HPDE6-E6E7 (cell line): ENCODE measurements around the gene FAM200A.
A peak's percentile ranks its signal among the peaks of the same experiment; 100 is the strongest.
"Not testable (repeated sequence)": the region's sequence is repeated elsewhere in the genome, so short reads cannot be mapped to it uniquely, and the experiment has no call there.

Experiments used
- DNase-seq: peaks from one replicate; pipeline ENCODE4 v3.0.0; 2011; ENCODE audit warnings: missing footprints; ENCODE audit errors: extremely low spot score

The FAM200A gene

DNA sequence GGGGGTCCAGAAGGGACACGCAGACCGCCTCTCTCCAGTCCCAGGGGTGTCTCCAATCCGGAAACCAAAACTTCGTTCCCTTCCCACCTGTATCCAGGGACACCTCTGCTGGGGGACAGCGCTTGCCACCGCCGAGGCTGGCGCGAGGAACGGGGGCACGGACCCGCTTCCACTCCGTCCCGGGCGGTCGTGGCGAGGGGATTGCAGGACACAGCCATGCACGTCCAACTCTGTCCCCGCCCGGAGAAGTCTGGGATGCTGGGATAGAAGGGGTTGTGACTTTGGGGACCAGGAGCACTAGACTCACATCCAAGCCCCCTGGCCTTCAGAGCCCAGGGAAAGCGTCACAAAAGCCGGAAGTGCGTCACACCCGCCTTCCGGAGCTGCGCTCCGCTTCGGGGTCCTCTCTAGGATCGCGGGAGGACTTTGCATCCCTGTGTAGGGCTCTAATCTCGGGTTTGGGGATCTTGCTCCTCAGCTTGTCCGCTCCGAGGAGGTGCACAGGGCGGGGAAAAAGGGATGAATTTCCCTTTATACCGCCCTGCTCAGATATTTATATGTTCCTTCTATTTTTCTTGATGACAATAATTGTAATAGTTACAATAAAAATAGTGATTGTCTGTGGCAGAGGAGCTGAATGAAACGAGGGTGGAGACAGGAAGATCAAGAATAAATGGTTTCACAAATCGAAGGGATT lies at the start of gene FAM200A:
Gene FAM200A, minus strand, starts transcription at position 348 of the 697 bp plus-strand sequence. CDS start 3,707 bp downstream, outside the sequence.
- DNase-seq = peak; percentile 98

DNA sequence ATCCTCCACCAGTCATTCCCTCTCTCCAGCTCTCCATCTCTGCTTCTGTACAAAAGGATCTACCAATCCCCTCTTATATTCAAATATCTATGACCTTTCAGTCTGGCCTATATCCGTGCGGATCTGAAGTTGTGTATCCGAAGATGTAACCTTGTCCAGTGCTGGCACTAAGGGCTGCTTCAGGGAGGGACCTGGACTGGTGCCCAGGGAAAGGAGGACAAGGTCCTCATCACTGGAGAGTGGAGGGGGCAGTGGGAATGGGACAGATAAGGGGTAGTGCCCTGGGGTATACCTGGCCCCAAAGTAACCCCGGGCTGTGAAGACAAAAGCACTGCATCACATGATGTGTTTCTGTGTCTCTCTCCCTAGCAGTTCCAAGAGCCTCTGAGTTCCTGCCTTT lies 47.9 kb upstream of the FAM200A start:
- DNase-seq = no peak

DNA sequence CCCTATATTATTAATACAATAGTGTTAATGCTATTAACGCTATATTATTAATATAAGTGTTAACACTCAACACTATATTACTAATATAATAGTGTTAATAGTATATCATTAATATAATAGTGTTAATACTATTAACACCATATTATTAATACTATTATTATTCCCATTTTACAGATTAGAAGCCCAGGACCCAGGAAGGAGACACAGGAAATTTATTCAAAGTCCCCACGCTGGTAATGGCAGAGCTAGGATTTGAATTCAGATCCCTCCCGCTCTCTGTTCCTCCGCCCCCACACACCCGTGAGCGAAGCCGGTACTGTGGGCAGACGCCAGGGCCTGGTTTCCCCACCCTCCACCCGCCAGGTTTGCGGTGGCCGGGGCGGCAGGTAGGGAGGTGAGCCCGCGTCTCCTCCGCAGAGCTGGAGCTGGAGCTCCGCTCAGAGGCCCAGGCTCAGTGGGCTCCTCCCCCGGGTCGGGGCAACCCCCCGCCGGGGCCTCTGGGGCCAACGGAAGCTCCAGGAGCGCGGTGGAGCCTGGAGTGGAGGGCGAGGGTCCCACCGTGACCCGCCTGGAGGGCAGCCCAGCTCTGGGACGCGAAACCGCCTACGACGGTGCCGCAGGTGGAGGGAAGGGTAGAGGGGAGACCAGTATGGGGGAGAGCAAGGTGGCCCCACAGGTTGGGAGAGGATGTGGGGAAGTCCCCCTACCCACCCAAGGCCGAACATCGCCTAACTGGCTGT lies 46.0 kb upstream of the FAM200A start, which contains the start of gene TMEM225B:
Gene TMEM225B, plus strand, starts transcription at position 506 of the 740 bp plus-strand sequence. CDS start 6,122 bp downstream, outside the sequence.
- no peak for DNase-seq

DNA sequence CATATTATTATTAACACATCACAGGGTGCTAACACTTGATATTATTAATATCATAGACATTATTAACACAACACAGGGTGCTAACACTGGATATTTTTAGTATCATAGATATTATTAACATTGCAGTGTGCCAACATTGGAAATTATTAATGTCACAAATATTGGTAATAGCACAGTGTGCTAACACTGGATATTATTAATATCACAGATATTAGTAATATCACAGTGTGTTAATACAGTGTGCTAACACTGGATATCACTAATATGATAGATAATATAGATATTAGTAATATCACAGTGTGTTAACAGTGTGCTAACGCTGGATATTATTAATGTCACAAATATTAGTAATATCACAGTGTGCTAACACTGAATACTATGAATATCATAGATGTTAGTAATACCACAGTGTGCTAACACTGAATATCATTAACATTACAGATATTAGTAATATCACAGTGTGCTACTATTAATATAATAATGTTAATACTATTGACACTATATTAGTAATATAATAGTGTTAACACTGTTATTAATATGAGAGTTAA lies 44.6 kb upstream of the FAM200A start:
- DNase-seq = no peak

DNA sequence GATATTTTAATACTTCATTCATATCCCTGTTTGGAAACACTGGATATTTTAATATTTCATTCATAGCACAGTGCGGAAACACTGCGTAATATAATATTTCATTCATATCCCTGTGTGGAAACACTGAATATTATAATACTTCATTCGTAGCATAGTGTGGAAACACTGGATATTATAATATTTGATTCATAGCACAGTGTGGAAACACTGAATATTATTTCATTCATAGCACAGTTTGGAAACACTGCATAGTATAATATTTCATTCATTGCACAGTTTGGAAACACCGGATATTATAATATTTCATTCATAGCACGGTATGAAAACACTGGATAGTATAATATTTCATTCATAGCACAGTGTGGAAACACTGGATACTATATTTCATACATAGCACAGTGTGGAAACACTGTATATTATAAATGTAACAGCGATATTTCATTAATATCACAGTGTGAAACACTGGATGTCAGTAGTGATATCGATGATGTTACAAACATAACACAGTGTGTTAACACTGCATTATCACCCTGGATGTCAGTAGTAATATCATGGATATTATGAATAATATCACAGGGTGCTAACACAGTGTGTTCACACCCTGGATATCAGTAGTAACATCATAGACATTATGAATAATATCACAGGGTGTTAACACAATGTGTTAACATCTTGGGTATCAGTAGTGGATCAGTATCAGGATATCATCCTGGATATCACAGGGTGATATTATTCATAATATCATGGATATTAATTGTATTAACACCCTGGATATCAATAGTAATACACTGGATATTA lies 43.2 kb upstream of the FAM200A start:
- DNase-seq = no peak

GRCh38 chr7:99588868-99589267 lies 37.0 kb upstream of the FAM200A start:
- DNase-seq = no peak

DNA sequence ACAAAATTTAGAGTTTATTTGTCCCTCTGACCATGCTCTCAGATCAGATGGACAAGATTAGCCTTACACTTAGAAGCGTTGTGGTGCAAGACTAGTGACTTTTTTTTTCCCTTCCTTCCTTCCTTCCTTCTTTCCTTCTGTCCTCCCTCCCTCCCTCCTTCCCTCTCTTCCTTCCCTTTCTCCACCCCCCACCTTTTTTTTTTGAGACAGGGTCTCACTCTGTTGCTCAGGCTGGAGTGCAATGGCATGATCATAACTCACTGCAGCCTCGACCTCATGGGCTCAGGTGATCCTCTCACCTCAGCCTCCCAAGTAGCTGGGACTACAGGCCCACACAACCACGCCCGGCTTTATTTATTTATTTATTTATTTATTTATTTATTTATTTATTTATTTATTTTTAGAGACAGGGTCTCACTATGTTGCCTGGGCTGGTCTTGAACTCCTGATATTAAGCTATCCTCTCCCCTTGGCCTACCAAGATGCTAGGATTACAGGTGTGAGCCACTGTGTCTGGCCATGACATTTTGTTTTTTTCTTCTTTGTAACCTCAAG lies 28.9 kb upstream of the FAM200A start:
- not testable (repeated sequence) for DNase-seq

DNA sequence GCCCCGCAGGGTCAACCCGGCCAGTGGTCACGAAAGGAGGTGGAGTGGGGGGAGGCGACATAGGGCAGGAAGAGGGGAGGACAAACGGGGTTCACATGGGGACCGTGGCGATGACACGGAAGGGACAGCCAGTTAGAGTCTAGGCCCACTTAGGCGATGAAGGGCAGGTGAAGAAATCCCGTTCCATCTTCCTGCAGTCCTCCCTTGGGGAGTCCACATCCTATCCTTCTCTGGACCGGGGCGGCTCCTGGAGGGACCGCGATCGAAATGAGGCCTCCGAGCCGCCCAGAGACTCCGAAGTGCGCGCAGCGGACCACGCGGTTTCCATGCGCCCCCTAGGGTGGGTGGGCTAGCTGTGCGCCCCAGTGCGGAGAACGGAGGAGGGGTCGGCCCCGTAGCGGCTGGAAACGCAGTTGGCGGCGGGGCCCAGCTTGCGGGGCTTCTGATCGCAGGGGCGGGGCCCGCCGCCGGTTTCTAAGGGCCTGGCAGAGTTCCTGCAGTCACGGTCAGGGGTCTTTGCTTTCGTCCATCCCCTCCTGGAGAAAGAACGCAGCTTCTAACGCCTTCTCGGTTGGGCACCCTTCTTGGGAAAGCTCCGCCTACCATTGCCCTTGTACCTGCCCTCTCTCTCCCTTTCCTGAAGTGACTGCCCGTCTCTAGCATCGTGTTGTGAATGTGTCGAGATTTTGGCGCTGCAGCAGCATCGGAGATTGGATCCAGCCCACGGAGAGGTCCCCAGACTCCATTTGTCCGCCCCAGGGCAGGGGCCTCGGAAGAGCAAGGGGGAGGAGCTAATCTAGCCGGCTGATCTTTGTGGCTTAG lies 28.3 kb upstream of the FAM200A start:
- DNase-seq = no peak

DNA sequence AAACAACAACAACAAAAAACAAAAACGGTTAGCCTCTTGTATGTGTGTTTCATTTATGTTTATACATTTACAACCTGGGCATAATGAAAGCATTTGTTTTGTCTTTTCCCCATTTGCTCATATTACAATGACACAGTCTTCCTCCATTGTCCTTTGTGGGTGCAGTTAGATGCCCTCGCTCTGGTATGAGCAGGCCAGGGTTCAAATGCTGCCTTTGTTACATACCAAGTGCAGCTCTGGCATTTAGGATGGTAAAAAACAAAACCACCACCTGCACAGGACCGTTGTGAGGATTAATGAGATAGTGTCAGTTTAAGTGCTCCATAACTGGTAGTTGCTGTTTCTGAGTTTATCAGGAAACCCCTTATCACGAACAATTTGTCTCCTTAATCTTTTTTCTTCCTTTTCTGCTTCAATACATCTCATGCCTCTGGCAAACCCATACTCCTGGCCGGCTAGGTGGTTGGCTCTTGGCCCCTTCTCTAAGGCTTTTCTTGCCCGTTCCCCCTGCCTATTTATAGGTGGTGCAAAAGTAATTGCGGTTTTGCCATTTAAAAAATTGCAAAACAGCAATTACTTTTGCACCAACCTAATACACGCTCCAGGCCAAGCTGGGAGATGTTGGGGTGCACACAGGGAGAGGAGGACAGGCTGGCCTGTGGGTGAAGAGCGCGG lies 27.5 kb upstream of the FAM200A start:
- DNase-seq = no peak

DNA sequence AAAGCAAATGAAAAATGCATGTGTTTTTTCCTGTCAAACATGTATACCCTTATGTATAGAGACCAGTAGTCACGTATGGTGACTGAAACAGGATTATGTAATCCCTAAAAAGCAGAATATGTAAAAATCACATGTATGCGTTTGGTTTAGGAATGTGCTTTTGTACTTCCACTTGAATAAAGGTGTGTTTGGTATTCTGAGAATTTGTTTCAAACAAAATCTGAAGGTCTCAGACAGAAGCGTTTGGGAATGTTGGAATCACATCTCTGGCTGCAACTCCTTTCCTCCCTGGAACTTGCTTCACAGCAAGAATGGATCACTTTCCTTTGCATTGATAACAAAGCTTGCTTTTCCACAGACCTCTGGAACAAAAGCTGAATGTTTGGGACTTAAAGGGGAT lies 24.3 kb upstream of the FAM200A start:
- DNase-seq = no peak

DNA sequence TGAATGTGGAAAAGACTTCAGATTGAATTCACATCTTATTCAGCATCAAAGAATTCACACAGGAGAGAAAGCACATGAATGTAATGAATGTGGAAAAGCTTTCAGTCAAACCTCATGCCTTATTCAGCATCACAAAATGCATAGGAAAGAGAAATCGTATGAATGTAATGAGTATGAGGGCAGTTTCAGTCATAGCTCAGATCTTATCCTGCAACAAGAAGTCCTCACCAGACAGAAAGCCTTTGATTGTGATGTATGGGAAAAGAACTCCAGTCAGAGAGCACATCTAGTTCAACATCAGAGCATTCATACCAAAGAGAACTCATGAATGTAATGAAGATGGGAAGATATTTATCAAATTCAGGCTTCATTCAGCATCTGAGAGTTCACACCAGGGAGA lies 21.3 kb upstream of the FAM200A start:
- no peak for DNase-seq

DNA sequence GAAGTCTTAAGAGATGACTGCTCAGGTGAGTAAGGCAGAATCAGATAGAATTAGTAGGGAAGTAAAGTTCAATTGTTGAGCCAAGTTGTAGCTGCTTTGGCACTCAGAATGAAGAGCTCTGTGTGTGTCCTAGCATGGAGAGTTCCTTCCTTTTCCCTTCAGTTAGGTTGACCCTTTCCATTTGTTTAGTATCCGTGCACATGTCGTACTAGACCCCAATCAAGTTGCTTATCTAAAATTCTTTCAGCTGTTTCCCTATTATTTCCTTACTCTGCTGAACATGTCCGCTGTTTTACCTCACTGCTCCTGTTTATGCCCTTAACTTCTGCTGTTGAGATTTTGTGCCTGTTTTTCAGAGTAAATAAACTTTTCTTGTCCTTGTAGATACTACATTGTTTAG lies 19.9 kb upstream of the FAM200A start:
- no peak for DNase-seq

DNA sequence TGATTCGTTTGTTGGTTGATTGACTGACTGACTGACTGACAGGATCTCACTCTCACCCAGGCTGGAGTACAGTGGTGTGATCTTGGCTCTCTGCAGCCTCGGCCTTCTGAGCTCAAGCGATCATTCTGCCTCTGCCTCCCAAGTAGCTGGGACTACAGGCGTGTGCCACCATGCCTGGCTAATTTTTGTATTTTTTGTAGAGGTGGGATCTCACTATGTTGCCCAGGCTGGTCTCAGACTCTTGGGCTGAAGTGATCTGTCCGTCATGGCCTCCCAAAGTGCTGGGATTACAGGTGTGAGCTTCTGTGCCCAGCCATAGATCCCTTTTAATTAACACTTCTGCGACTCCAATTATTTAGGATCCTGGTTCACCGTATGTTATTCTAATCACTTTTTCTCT lies 16.9 kb upstream of the FAM200A start:
- not testable (repeated sequence) for DNase-seq

- DNase-seq = no peak
Measured at GRCh38 chr7:99563650-99564049, 11.7 kb upstream of the FAM200A start.

- DNase-seq = peak; percentile 97
Measured at GRCh38 chr7:99562832-99563231, 10.9 kb upstream of the FAM200A start.

GRCh38 chr7:99562114-99562784 lies 10.3 kb upstream of the FAM200A start:
- no peak for DNase-seq

- DNase-seq = no peak
Measured at GRCh38 chr7:99561737-99562051, 9.8 kb upstream of the FAM200A start.

DNA sequence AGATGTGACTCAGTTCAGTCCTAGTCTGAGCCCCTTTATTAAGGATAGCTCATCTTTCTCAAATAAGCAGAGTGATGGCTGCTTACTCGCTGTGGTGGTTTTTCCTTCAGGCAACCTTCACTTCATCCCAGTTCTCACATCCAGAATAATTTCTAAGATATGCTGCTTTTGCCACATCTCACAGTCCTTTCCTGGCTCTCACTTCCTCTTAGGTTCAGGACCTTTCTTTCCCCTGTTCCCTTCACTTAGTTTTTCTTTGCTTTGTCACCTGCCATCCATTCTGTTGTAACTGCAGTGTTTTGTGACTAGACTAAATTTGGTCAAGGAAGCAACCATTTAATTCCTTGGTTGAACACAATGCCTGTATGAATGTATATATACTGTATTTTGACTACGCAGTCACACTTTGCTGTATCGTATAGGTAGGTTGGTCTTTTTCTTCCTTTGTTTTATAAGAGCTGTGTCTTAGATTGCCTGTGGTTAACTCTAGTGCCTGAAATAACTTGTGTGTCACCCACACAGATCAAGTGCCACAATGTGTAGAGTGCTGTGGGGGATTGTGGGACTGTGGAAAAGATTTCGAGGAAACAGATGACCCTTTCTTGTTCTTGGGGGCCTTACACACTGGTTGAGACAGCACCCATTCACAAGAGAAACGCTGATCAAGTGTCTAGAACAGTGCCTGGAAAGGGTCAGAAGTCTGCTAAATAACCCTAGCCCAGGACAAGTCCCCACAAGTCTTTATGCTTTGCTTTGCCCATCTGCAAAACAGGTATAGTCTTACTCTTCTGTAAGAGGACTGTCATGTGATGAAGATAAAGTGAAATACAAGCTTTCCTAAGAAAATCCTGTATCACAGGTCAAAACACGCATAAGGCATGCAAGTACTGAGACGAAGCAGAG lies 9.2 kb upstream of the FAM200A start:
- peak; percentile 52 for DNase-seq
